Esophagus muscularis mucosa (tissue), 4 donors: Measurements from ENCODE around the gene NUSAP1.

Experiments used
- CTCF ChIP-seq, 3 experiments: fragments of 200-600 bp in 2 of 3; fragments of 450-650 bp in 1 of 3; sonication (generic) in 2 of 3; IDR thresholded peaks; one replicate each; pipeline ENCODE4 v1.5.1; 2017 to 2019; ENCODE audit warnings: antibody characterized with exemption in 3 of 3, mild to moderate bottlenecking in 2 of 3, moderate library complexity in 1 of 3
- EP300 ChIP-seq: sonication (generic); formaldehyde crosslinking; IDR thresholded peaks from one replicate; pipeline ENCODE4 v1.6.1; 2017; ENCODE audit warnings: antibody characterized with exemption
- POLR2A ChIP-seq: fragments of 450-650 bp; IDR thresholded peaks from one replicate; pipeline ENCODE4 v1.6.1; 2017; ENCODE audit warnings: antibody characterized with exemption, moderate library complexity, mild to moderate bottlenecking, low read depth
- POLR2AphosphoS5 ChIP-seq, 2 donors: sonication (generic); formaldehyde crosslinking; IDR thresholded peaks; one replicate each; pipeline ENCODE4 v1.6.1; 2017; ENCODE audit warnings: antibody characterized with exemption in 2 of 2

- no peak for TF ChIP-seq CTCF (IDR thresholded peaks at IDR 0.05)
- no peak for TF ChIP-seq POLR2AphosphoS5 (IDR thresholded peaks at IDR 0.05)
- no peak for TF ChIP-seq POLR2A
- TF ChIP-seq EP300, result no peak
These were observed 413 bp downstream of the NUSAP1 start for GRCh38 chr15:41333026-41333562.
